UCSD-AML1 (cell line): Measurements from ENCODE around the gene PPP1R8.
"Not testable (repeated sequence)": the region's sequence is repeated elsewhere in the genome, so short reads cannot be mapped to it uniquely, and the experiment has no call there.

Experiments
- DNase-seq: peaks from one replicate; lab custom pipeline; 2025; ENCODE audit not compliant: unreplicated experiment; lab: John Stamatoyannopoulos, UW

Gene PPP1R8

GRCh38 chr1:27869719-27870085 lies 39.1 kb downstream of the PPP1R8 start:
- DNase-seq = no peak

GRCh38 chr1:27871076-27871475 lies 40.5 kb downstream of the PPP1R8 start:
- DNase-seq = not testable (repeated sequence)

GRCh38 chr1:27872059-27872801 lies 41.6 kb downstream of the PPP1R8 start, which contains the start of gene THEMIS2:
Gene THEMIS2, plus strand, starts transcription at chr1:27872544. Its CDS starts 28 bp downstream, at chr1:27872572.
- DNase-seq = peak; percentile 78

DNA sequence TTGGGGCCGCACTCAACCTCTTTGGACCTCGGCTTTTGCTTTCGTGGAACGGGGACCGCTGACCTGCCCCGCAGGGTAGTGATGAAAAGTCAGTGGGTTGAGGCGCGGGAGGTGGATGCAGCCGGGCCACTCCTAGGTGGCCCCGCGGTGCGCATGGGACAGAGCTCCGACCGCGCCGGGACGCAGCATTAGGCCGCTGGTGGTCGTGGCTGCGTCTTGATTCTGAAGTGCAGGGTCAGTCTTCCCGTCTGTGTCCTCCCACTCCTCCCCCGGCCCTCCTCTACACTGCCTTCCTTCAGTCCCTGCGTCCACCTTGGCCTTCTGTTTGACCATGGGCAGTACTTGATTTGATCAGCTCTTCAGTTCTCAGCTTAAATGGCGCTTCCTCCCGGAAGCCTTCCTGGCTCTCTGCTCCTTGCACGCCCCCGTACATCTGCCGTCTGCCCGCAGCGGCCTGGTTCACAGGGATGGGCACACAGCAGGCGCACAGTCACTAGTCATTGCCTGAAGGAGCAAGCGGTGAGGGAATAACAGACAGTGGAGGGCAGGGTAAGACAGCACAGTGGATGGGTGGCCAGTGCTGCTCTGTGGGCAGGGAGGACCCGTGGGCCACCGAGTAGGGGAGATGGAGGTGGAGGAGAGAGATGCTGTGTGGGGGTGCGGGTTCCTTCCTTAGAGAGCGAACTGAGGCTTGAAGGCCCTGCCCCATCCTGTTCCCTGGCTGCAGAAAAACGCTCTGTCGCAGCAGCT lies 42.4 kb downstream of the PPP1R8 start:
- DNase-seq = peak; percentile 59

- DNase-seq = peak; percentile 68
Observed at GRCh38 chr1:27873671-27874384, 43.2 kb downstream of the PPP1R8 start.

DNA sequence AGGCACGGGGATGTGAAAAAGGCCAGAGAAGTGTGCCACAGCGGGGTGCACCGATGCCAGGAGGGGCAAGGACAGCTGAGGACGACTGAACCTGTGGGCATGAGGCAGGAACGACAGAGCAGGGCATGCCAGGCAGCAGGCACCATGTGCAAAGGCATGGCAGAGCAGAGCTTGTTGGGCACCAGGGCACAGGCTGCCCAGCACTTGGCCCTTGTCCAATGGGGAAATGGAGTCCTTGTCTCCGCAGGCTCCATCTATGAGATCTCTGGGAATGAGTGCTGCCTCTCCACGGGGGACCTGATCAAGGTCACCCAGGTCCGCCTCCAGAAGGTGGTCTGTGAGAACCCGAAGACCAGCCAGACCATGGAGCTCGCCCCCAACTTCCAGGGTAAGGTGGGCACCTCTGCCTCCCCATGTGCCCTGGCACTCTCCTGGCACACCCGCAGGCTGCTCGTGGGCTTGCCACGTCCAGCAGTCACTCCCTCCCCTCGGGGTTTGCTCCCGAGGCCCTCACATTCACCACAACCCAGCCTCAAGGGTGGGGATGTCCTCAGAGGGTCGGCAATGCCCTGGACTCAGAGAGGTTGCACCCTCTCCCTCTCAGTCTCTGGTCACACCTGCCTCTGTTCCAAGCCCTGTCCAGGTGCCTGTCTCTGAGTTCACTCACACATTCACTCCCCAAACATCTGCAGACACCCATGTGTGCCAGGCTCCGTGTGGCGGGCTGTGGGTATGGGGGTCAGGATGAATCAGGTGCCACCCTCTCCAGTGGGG lies 45.9 kb downstream of the PPP1R8 start:
- no peak for DNase-seq

- DNase-seq = no peak
Observed at GRCh38 chr1:27877115-27877416, 46.5 kb downstream of the PPP1R8 start.

DNA sequence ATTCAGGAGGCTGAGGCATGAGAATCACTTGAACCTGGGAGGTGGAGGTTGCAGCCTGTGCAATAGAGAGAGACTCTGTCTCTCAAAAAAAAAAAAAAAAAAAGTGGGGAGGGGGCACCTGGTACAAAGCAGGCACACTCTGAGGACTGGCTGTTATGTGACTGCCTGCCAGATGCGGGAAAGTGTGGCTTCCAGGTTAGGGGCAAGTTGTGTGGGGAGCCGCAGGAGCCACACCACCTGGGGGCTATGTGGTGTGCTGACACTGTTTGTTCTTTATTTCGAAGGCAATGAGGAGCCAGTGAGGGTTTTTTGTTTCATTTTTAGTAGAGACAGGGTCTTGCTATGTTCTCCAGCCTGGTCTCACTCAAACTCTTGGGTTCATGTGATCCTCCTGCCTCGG lies 47.5 kb downstream of the PPP1R8 start:
- DNase-seq = no peak

DNA sequence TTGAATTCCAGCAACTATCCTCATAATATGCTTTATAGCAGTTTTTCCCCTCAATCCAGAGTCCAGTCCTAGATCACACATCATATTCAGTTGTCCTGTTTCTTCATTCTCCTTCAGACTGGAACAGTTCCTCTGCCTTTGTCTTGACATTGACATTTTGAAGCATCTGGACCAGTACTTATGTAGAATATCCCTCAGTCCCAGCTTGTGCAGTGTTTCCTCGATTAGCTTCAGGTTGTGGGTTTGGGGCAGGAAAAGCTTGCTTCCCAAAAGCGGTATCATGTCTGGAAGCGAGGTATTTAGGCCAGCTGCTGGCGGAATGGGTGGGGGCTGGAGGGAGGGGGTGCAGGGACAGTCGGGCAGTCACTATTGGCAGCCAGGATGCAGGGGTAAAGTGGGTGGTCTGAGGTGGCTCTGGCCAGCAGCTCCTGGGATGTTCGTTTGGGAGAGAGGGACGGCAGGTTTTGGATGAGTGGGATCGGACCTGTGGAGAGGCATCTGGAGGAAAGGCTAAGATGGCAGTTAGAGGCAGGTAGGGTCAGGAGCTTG lies 48.3 kb downstream of the PPP1R8 start:
- no peak for DNase-seq

DNA sequence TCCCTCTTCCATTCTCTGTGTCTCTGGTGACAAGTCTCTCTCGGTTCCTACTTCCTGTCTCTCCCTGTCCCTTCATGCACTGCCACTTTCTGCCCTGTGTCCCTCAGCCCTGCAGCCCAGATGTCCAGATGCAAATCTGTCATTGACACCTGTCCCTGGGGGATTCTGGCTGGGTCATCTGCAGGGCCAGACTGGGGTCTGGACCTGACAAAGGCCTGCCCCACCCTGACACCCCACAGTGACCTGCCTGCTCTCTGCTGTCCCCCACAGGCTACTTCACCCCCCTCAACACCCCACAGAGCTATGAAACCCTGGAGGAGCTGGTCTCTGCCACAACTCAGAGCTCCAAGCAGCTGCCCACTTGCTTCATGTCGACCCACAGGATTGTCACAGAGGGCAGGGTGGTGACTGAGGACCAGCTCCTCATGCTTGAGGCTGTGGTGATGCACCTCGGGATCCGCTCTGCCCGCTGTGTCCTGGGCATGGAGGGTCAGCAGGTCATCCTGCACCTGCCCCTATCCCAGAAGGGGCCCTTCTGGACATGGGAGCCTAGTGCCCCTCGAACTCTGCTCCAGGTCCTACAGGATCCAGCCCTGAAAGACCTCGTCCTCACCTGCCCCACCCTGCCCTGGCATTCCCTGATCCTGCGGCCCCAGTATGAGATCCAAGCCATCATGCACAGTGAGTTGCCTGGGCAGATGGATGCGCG lies 48.9 kb downstream of the PPP1R8 start:
- no peak for DNase-seq

DNA sequence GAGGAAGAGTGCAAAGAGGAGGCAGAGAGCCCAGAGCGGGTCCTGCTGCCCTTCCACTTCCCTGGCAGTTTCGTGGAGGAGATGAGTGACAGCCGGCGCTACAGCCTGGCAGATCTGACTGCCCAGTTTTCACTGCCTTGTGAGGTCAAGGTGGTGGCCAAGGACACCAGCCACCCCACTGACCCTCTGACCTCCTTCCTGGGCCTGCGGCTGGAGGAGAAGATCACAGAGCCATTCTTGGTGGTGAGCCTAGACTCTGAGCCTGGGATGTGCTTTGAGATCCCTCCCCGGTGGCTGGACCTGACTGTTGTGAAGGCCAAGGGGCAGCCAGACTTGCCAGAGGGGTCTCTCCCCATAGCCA lies 51.9 kb downstream of the PPP1R8 start:
- no peak for DNase-seq

GRCh38 chr1:27883536-27883935 lies 53.0 kb downstream of the PPP1R8 start:
- no peak for DNase-seq

DNA sequence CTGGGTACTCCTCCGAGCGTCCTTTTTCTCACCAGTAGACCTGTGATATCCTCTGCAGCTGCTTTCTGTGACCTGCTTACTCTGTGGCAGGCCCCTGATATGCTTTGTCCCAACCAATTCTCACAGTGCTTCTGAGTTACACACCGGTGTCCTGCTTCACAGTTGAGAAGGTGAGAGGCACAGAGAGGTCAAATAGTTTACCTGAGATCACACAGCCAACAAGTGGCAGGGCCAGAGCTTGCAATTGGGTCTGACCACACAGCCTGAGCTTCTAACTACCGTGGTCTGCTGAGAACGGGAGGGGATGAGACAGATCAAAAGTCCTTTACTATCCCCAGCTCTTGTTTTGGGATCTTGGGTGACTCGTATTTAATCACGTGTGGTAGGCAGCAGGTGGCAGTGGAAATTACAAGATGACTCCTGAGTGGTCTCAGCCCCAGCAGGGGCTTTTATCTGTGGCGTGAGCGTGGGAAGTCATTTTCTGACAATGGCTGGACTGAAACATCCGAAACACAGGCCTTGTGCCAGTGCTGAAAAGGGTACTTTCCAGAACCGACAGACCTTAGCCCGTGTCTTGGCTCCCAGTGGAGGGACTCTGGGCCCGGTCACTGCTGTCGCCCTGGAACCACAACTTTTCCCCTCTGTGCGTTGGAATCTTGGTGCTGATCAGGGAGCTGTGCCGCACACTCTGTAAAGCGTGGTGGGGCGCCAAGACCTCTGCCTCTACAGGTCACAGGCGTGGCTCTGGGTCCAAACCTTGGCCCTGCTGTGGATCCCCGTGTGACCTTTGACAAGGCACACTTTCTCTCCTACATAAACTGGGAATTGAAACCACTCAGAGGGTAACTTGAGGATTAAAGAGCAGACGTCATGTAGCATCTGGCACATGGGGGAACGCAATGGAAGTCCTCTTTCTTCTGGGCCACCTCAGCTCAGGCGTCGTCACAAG lies 53.7 kb downstream of the PPP1R8 start:
- DNase-seq = no peak

DNA sequence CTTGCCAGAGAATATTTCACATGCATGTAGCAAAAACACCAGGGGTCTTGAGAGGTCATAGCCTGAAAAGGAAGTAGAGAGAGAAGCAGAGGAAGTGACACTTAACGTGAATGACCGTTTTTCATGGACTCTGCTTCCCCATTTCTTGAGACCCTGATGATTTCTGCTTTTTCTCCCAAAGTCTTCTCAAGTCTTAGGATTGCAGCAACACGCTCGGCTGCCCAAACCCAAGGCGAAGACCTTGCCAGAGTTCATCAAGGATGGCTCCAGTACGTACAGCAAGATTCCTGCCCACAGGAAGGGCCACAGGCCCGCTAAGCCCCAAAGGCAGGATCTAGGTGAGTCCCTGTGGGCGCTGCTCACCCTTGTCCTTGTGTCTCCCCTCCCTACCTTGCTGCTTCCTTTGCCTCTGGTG lies 54.5 kb downstream of the PPP1R8 start:
- DNase-seq = no peak

- no peak for DNase-seq
Observed at GRCh38 chr1:27885621-27886352, 55.2 kb downstream of the PPP1R8 start.

GRCh38 chr1:27886353-27886679 lies 55.7 kb downstream of the PPP1R8 start:
- no peak for DNase-seq

DNA sequence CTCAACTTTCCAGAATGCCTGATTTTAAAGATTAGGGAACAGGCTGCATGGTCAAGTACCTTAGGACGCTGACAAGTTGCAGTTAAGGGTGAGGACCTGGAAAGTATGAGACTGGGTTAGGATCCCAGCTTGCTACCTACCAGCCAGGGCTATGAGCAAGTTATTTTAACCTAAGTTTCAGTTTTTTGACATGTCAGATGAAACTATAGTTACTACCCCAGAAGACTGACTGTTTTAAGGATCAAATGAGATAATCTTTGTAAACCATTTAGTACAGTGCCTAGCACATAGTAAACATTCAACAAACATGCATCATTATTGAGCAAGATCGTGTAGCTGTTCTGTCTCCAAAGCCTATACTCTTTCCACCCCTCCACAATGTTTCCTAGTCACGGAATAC lies 56.2 kb downstream of the PPP1R8 start:
- DNase-seq = no peak

- peak; percentile 27 for DNase-seq
Observed at GRCh38 chr1:27887215-27888021, 56.8 kb downstream of the PPP1R8 start.
